ENCODE data around the gene BMPR1A.

DNA sequence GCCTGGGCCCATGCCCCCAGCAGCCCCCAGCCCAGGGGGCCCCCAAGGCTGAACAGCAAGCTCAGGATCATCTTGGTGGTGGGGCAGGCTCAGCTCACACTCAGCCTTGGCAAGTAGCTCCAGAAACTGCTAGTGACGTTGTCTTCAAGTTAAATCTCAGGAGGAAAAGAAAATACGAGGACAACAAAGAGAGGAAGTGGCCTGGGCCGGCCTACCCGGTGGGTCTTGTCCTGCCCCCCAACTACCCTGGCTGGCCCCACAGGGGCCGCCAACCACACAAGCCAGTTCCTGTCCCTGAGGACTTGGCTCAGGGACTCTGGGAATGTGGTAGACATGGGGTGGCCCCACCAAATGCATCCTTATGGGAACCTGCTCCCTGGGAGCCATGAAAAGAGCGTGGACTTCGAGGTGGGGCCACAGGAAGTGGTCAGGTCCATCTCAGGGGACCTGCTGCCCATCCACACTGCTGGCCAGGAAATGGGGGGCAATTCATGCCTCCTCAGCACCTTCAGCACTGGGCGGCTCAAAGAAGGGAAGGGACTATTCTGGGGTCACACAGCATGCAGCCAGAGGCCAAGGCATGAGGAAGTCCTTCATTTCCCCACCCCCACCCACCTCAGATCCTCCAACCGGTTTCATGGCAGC is 201.2 kb downstream of the BMPR1A start, which contains the start of gene MMRN2:
- TF ChIP-seq CTCF (IDR thresholded peaks at IDR 0.05): no peak
- TF ChIP-seq POLR2AphosphoS5 (IDR thresholded peaks at IDR 0.05): peak in 1 of 3 donors; percentile 7
- TF ChIP-seq POLR2A (IDR thresholded peaks at IDR 0.05): no peak
